ENCODE data around the gene PRDM4. TPM values are rescaled to one million over a fixed set of nuclear protein-coding genes. Genes with fewer than 3 reads are reported as not detected.

PRDM4 gene
- total RNA-seq, 2 experiments from 2014 or later = 40.2 to 44.0 TPM

GRCh38 chr12:107788690-107789458 lies 27.9 kb upstream of the PRDM4 start:
- H3K4me1 ChIP-seq (ENCODE audit: insufficient read depth, low read length) = no peaks in the 10 kb centered on the region
- H3K36me3 Mint-ChIP-seq (ENCODE audit: low read depth) = no peaks in the 10 kb centered on the region
- DNase-seq (no peak), ATAC-seq (ENCODE audit: poor library complexity) (no peak)
- intact Hi-C loops (cut with DNase I, micrococcal nuclease) = no loop called here
- CTCF ChIA-PET = no interaction called here
- TF ChIP-seq CTCF (IDR thresholded peaks at IDR 0.05) = no peak
- H3K4me3 Mint-ChIP-seq = no peak overlapping the region
- no peak overlapping the region for H3K27ac ChIP-seq (ENCODE audit: low read depth in 1 of 2, low read length in 2 of 2)
- H3K27me3 ChIP-seq (ENCODE audit: control insufficient read depth in 1 of 2, insufficient read depth in 2 of 2, low read length in 2 of 2) = no peaks in the 10 kb centered on the region
- H3K27ac Mint-ChIP-seq = no peak overlapping the region
- no peaks in the 10 kb centered on the region for H3K36me3 ChIP-seq (ENCODE audit: insufficient read depth, low read length)
- H3K27me3 Mint-ChIP-seq = peaks cover 24% of the 10 kb centered on the region
- no peaks in the 10 kb centered on the region for H3K9me3 ChIP-seq (ENCODE audit: control insufficient read depth in 1 of 2, insufficient read depth in 1 of 2, low read length in 2 of 2)
- no peaks in the 10 kb centered on the region for H3K4me1 Mint-ChIP-seq (ENCODE audit: low read depth)
- no peak overlapping the region for H3K4me3 ChIP-seq (ENCODE audit: low read length)
- POLR2A ChIA-PET = no interaction called here
- peaks cover 4% of the 10 kb centered on the region for H3K9me3 Mint-ChIP-seq

GRCh38 chr12:107788281-107788680 lies 27.3 kb upstream of the PRDM4 start:
- intact Hi-C loops (cut with DNase I, micrococcal nuclease) = no loop called here
- H3K27ac ChIP-seq (ENCODE audit: low read depth in 1 of 2, low read length in 2 of 2) = no peak overlapping the region
- Mint-ChIP-seq H3K27me3 (peaks cover 23% of the 10 kb centered on the region), H3K4me1 (ENCODE audit: low read depth) (no peaks in the 10 kb centered on the region), H3K36me3 (ENCODE audit: low read depth) (no peaks in the 10 kb centered on the region), H3K9me3 (peaks cover 4% of the 10 kb centered on the region), H3K27ac (no peak overlapping the region), H3K4me3 (no peak overlapping the region)
- ChIA-PET CTCF (no interaction called here), POLR2A (no interaction called here)
- no peak for TF ChIP-seq CTCF (IDR thresholded peaks at IDR 0.05)
- no peak overlapping the region for H3K4me3 ChIP-seq (ENCODE audit: low read length)
- no peaks in the 10 kb centered on the region for H3K9me3 ChIP-seq (ENCODE audit: control insufficient read depth in 1 of 2, insufficient read depth in 1 of 2, low read length in 2 of 2)
- ATAC-seq (ENCODE audit: poor library complexity) = no peak
- no peak for DNase-seq
- H3K4me1 ChIP-seq (ENCODE audit: insufficient read depth, low read length) = no peaks in the 10 kb centered on the region
- no peaks in the 10 kb centered on the region for H3K27me3 ChIP-seq (ENCODE audit: control insufficient read depth in 1 of 2, insufficient read depth in 2 of 2, low read length in 2 of 2)
- H3K36me3 ChIP-seq (ENCODE audit: insufficient read depth, low read length) = no peaks in the 10 kb centered on the region

GRCh38 chr12:107783406-107784376 lies 22.8 kb upstream of the PRDM4 start:
- Mint-ChIP-seq H3K9me3 (no peaks in the 10 kb centered on the region), H3K36me3 (ENCODE audit: low read depth) (no peaks in the 10 kb centered on the region), H3K27me3 (peaks cover 39% of the 10 kb centered on the region), H3K4me3 (no peak overlapping the region), H3K27ac (no peak overlapping the region), H3K4me1 (ENCODE audit: low read depth) (no peaks in the 10 kb centered on the region)
- Histone ChIP-seq H3K4me1 (ENCODE audit: insufficient read depth, low read length) (no peaks in the 10 kb centered on the region), H3K27me3 (ENCODE audit: control insufficient read depth in 1 of 2, insufficient read depth in 2 of 2, low read length in 2 of 2) (no peaks in the 10 kb centered on the region), H3K4me3 (ENCODE audit: low read length) (no peak overlapping the region), H3K9me3 (ENCODE audit: control insufficient read depth in 1 of 2, insufficient read depth in 1 of 2, low read length in 2 of 2) (no peaks in the 10 kb centered on the region), H3K36me3 (ENCODE audit: insufficient read depth, low read length) (no peaks in the 10 kb centered on the region), H3K27ac (ENCODE audit: low read depth in 1 of 2, low read length in 2 of 2) (no peak overlapping the region)
- intact Hi-C loops (cut with DNase I, micrococcal nuclease) = no loop called here
- no peak for TF ChIP-seq CTCF (IDR thresholded peaks at IDR 0.05)
- ChIA-PET CTCF (no interaction called here), POLR2A (no interaction called here)
- no peak for DNase-seq
- ATAC-seq (ENCODE audit: poor library complexity) = no peak
